Sigmoid colon (tissue), 4 donors: Measurements from ENCODE around the gene ACAN.

ENCODE experiments used
- EP300 ChIP-seq, 4 donors: sonication (generic); formaldehyde crosslinking; IDR thresholded peaks; one replicate each; pipeline ENCODE4 v1.6.1; 2017; ENCODE audit warnings: antibody characterized with exemption in 4 of 4
- POLR2A ChIP-seq, 2 donors: fragments of 450-650 bp; IDR thresholded peaks; one replicate each; pipeline ENCODE4 v1.6.1; 2016; ENCODE audit warnings: antibody characterized with exemption in 2 of 2, mild to moderate bottlenecking in 2 of 2, moderate library complexity in 2 of 2
- POLR2AphosphoS5 ChIP-seq, 4 donors: sonication (generic); formaldehyde crosslinking; IDR thresholded peaks; one replicate each; pipeline ENCODE4 v1.6.1; 2017; ENCODE audit warnings: antibody characterized with exemption in 4 of 4
- TF ChIP-seq, protein P1 (sequence below), 4 experiments: fragments of 450-650 bp in 3 of 4; fragments of 200-600 bp in 1 of 4; IDR thresholded peaks; one replicate each; pipeline ENCODE4 v1.5.1; 2016 to 2019; ENCODE audit warnings: antibody characterized with exemption in 4 of 4, mild to moderate bottlenecking in 3 of 4, moderate library complexity in 2 of 4

DNA sequence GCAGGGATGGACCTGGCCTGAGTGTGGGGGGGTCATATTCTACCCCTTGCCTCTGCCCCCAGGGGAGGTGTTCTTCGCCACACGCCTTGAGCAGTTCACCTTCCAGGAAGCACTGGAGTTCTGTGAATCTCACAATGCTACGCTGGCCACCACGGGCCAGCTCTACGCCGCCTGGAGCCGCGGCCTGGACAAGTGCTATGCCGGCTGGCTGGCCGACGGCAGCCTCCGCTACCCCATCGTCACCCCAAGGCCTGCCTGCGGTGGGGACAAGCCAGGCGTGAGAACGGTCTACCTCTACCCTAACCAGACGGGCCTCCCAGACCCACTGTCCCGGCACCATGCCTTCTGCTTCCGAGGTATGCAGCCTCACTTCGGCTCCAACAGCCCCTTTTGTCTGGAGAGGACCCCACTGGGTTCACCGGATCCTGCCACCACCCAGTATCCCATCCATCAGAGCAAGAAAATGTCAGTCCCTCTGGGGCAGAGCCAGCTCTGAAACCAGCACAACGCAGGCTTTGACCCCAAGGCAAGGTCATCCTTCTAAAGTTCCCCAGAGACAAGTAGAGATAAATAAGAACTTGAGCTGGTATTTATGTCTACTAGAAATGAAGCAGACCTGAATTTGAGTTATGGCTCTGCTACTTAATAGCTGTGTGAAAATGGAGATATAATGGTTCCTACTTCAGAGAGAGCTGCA lies 46.3 kb downstream of the ACAN start:
- TF ChIP-seq, protein P1, sequence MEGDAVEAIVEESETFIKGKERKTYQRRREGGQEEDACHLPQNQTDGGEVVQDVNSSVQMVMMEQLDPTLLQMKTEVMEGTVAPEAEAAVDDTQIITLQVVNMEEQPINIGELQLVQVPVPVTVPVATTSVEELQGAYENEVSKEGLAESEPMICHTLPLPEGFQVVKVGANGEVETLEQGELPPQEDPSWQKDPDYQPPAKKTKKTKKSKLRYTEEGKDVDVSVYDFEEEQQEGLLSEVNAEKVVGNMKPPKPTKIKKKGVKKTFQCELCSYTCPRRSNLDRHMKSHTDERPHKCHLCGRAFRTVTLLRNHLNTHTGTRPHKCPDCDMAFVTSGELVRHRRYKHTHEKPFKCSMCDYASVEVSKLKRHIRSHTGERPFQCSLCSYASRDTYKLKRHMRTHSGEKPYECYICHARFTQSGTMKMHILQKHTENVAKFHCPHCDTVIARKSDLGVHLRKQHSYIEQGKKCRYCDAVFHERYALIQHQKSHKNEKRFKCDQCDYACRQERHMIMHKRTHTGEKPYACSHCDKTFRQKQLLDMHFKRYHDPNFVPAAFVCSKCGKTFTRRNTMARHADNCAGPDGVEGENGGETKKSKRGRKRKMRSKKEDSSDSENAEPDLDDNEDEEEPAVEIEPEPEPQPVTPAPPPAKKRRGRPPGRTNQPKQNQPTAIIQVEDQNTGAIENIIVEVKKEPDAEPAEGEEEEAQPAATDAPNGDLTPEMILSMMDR (IDR thresholded peaks at IDR 0.05), result no peak
- peak in 2 of 4 donors; percentile 58 to 64 for TF ChIP-seq POLR2AphosphoS5 (IDR thresholded peaks at IDR 0.05)
- no peak for TF ChIP-seq POLR2A (IDR thresholded peaks at IDR 0.05)
- no peak for TF ChIP-seq EP300 (IDR thresholded peaks at IDR 0.05)
